ACC112 (cell line): Measurements from ENCODE around the gene C6orf163.
"Not testable (repeated sequence)": the region's sequence is repeated elsewhere in the genome, so short reads cannot be mapped to it uniquely, and the experiment has no call there.

Experiments
- H2AFZ ChIP-seq: fragments of 200-600 bp; sonication (generic); one replicate; pipeline ENCODE4 v1.6.0; 2017; ENCODE audit warnings: antibody characterized with exemption, low read length; ENCODE audit not compliant: unreplicated experiment
- H3K27ac ChIP-seq: fragments of 200-600 bp; sonication (generic); 2 replicates; pipeline ENCODE4 v1.5.1; 2014; ENCODE audit warnings: low read depth, mild to moderate bottlenecking, antibody characterized with exemption, low read length, moderate library complexity
- H3K27me3 ChIP-seq: fragments of 200-600 bp; sonication (generic); 2 replicates; pipeline ENCODE4 v1.6.1; 2014; ENCODE audit warnings: mild to moderate bottlenecking, antibody characterized with exemption, low read length, moderate library complexity, mixed read lengths; ENCODE audit not compliant: insufficient read depth
- H3K36me3 ChIP-seq: fragments of 200-600 bp; sonication (generic); 2 replicates; pipeline ENCODE4 v1.6.1; 2016; ENCODE audit warnings: mild to moderate bottlenecking, antibody characterized with exemption, low read length, moderate library complexity, mixed read lengths; ENCODE audit not compliant: insufficient read depth
- H3K4me1 ChIP-seq: fragments of 200-600 bp; sonication (generic); one replicate; pipeline ENCODE4 v1.6.1; 2016; ENCODE audit warnings: low read length, mixed read lengths; ENCODE audit not compliant: insufficient read depth, unreplicated experiment, control insufficient read depth
- H3K4me3 ChIP-seq: fragments of 200-600 bp; sonication (generic); 2 replicates; pipeline ENCODE4 v1.5.1; 2014; ENCODE audit warnings: mild to moderate bottlenecking, low read depth, low read length
- H3K79me2 ChIP-seq: fragments of 200-600 bp; sonication (generic); one replicate; pipeline ENCODE4 v1.6.0; 2016; ENCODE audit warnings: low read length; ENCODE audit not compliant: control insufficient read depth, unreplicated experiment, insufficient read depth

The C6orf163 gene

GRCh38 chr6:87344731-87345130 is at the start of gene C6orf163:
TSS of gene C6orf163 (plus strand) at chr6:87344813. CDS start at chr6:87345100, 287 bp downstream.
- H2AFZ ChIP-seq, result no peak within 1 kb of the TSS
- no peaks in the 10 kb centered on the region for H3K36me3 ChIP-seq
- H3K4me3 ChIP-seq, result no peak within 1 kb of the TSS
- no peak within 1 kb of the TSS for H3K27ac ChIP-seq
- H3K4me1 ChIP-seq, result no peaks in the 10 kb centered on the region
- no peaks in the 10 kb centered on the region for H3K27me3 ChIP-seq
- no peaks in the 10 kb centered on the region for H3K79me2 ChIP-seq

DNA sequence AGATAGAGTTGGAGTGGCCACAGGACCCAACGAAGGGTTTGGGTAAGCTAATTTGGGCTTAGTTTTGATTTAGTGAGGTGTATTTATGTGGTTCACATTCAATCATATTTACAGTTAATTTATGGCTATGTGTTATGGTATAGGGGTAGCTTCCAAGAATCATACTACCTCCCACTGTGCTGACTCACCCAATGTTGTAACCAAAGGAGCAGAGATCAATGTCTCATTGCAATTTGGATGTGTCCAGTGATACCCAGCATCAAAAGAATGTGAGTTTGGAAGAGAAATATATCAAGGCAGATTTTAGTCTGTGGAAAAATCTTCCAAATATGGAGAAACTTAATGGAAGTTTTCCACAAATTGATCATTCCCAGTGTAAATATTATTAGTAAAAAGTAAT is 47.5 kb upstream of the C6orf163 start:
- no peak overlapping the region for H2AFZ ChIP-seq
- no peaks in the 10 kb centered on the region for H3K36me3 ChIP-seq

DNA sequence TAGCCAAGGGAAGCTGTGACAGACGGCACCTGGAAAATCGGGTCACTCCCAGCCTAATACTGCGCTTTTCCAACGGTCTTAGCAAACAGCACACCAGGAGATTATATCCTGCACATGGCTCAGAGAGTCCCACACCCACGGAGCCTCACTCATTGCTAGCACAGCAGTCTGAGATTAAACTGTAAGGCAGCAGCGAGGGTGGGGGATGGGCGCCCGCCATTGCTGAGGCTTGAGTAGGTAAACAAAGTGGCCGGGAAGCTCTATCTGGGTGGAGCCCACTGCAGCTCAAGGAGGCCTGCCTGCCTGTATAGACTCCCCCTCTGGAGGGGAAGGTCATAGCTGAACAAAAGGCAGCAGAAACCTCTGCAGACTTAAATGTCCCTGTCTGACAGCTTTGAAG is 43.3 kb upstream of the C6orf163 start:
- peaks cover 39% of the 10 kb centered on the region for H3K27me3 ChIP-seq
- H3K36me3 ChIP-seq, H3K4me3 ChIP-seq, H3K27ac ChIP-seq, H2AFZ ChIP-seq, H3K4me1 ChIP-seq, H3K79me2 ChIP-seq: not testable (repeated sequence)

More for the DNA sequence above, 47.5 kb upstream of the C6orf163 start:
- no peak overlapping the region for H3K27ac ChIP-seq
- no peak overlapping the region for H3K4me3 ChIP-seq
- H3K4me1 ChIP-seq, result no peaks in the 10 kb centered on the region
- H3K79me2 ChIP-seq, result no peaks in the 10 kb centered on the region
- peaks cover 74% of the 10 kb centered on the region for H3K27me3 ChIP-seq

GRCh38 chr6:87308970-87309369 is 35.6 kb upstream of the C6orf163 start:
- Histone ChIP-seq H3K79me2 (no peaks in the 10 kb centered on the region), H3K4me1 (no peaks in the 10 kb centered on the region), H3K27ac (no peak overlapping the region), H2AFZ (no peak overlapping the region), H3K36me3 (no peaks in the 10 kb centered on the region), H3K27me3 (peaks cover 53% of the 10 kb centered on the region), H3K4me3 (no peak overlapping the region)

DNA sequence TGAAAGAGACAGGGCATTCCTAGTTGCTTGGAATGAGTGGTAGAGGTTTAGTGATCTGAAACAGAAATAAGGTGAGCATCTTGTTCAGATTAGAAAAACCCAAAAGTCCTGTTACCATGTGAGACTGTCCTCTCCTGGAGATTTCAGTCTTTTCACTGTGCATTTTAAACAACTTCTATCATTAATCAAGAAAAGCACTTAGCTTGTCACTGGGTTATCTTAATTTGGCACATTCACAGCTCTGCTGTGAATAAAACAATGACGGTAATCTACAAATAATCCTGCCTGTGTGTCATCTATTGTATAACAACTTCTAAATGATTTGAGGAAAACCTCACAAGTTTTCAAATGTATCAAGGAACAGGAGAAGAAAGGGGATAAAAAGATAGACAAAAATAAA is 31.8 kb upstream of the C6orf163 start:
- no peak overlapping the region for H2AFZ ChIP-seq
- peaks cover 81% of the 10 kb centered on the region for H3K27me3 ChIP-seq
- H3K4me1 ChIP-seq, result no peaks in the 10 kb centered on the region
- H3K79me2 ChIP-seq, result no peaks in the 10 kb centered on the region
- H3K36me3 ChIP-seq, result no peaks in the 10 kb centered on the region
- no peak overlapping the region for H3K4me3 ChIP-seq
- H3K27ac ChIP-seq, result no peak overlapping the region

DNA sequence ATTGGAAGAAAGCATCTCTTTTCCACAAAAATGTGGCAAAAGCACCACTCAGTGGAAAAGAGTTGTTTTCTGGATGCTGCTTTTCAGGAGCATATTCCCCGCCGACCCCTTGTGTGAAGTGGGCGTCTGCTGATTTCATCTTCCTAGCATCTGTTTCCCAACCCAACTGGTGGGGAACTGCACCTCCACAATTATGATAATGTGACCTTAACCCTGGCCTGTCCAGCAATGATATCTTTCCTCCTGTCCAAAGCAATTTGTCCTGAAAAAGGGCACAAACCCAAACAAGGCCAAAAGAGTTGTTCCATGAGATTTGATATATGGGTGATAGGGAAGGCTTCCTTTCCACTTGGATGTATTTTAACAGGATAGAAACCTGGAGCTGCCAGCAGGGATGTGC is 29.5 kb upstream of the C6orf163 start:
- H3K4me3 ChIP-seq, result no peak overlapping the region
- H3K79me2 ChIP-seq, result no peaks in the 10 kb centered on the region
- no peaks in the 10 kb centered on the region for H3K4me1 ChIP-seq
- no peaks in the 10 kb centered on the region for H3K36me3 ChIP-seq
- H2AFZ ChIP-seq, result no peak overlapping the region
- H3K27me3 ChIP-seq, result peaks cover 66% of the 10 kb centered on the region
- no peak overlapping the region for H3K27ac ChIP-seq

DNA sequence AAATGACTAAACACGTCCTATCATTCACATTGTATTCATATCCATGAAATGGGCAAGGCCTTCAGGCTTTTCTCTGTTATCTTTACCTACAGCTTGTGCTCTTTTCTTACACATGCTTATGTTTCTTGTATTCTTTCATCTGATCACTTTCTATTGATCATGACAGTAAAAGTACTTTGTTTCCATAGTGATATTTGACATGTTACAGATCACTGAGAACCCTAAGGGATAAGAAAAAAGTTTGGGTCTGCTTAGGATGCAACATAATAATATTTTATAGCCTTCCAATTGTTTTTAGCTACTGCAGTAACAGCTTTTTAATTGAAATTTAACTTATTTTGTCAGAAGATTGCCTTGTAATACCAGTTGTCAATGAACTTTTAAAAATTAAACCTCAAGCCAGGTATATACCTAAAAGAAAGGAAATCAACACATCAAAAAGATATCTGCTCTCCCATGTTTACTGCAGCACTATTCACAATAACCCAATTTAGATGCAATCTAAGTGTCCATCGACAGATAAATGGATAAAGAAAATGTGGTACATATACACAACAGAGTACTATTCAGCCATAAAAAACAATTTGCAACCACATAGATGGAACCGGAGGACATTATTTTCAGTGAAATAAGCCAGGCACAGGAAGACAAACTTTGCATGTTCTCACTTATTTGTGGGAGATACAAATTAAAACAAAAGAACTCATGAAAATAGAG is 25.2 kb upstream of the C6orf163 start:
- Histone ChIP-seq H3K4me3 (no peak overlapping the region), H2AFZ (no peak overlapping the region), H3K27ac (no peak overlapping the region), H3K36me3 (no peaks in the 10 kb centered on the region), H3K4me1 (no peaks in the 10 kb centered on the region), H3K27me3 (peaks cover 23% of the 10 kb centered on the region), H3K79me2 (peaks cover 4% of the 10 kb centered on the region)

- H3K27ac ChIP-seq, result no peak within 1 kb of the TSS
- peak within 1 kb of the TSS; percentile 99 for H3K4me3 ChIP-seq
- H3K36me3 ChIP-seq, result no peaks in the 10 kb centered on the region
- no peaks in the 10 kb centered on the region for H3K27me3 ChIP-seq
- peaks cover 4% of the 10 kb centered on the region for H3K79me2 ChIP-seq
- H2AFZ ChIP-seq, result peak within 1 kb of the TSS; percentile 100
- no peaks in the 10 kb centered on the region for H3K4me1 ChIP-seq
Observed at GRCh38 chr6:87322304-87323212, 22.1 kb upstream of the C6orf163 start, which contains the start of gene SMIM8. TSS of gene SMIM8 (plus strand) at chr6:87322588. CDS start at chr6:87337032, 14,444 bp downstream.

GRCh38 chr6:87323880-87324279 is 20.7 kb upstream of the C6orf163 start:
- H3K79me2 ChIP-seq, H3K36me3 ChIP-seq, H3K4me1 ChIP-seq, H3K4me3 ChIP-seq, H3K27ac ChIP-seq, H2AFZ ChIP-seq, H3K27me3 ChIP-seq: not testable (repeated sequence)

DNA sequence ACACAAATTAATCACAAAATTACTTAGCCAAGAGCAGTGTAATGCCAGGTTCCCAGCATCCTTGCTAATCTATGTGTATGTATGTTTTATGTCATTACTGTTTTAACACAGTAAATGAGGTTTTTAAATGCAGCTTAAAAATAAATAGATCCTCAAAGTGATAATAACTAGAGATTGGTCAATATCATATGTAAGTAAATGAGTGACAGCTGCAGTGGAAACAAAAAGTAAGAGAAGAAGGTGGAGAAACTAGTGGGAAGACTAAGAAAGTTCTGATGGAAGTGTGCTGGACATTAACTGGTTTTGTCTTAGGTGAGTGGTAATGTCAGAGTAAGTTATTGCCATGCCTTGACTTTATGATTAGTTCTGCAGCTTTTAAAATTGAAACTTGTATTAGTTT is 13.7 kb upstream of the C6orf163 start:
- H3K36me3 ChIP-seq, result no peaks in the 10 kb centered on the region
- no peaks in the 10 kb centered on the region for H3K4me1 ChIP-seq
- no peak overlapping the region for H3K4me3 ChIP-seq
- no peaks in the 10 kb centered on the region for H3K27me3 ChIP-seq
- no peak overlapping the region for H3K27ac ChIP-seq
- H3K79me2 ChIP-seq, result peaks cover 6% of the 10 kb centered on the region
- no peak overlapping the region for H2AFZ ChIP-seq
